ENCODE data around the gene FOXN3.

DNA sequence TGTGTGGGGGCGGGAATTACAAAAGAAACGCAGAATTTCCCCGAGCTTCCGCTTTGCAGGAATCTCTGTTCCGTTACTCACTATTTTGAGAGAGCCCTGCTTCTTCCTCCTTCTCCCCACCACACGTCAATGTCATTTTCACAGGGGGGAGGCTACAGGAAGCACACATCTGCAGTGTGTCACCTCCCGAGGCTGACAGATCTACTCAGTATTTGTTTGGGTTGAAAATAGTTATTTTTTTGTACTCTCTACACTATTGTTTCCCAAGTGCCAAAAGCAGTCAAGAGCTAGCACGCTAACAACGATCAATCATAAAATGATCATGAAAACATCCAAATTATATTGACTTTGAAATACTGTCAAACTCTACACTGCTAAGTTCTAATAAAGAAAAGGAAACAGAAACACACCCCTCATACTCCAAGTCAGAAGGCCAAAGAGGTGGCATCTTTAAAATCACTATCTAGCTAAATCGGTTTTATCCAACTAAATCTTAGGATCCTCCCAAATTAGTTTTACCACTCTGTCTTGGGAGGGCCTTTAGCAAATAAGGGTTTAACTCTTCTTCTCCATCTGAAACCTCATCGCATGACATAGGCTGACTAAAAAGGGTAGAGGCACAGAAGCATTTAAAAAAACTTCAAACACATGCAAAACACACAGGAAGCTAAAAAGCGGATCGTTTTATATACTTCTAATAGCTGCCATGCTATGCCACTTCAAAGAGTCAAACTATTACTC, 51.8 kb downstream of the FOXN3 start:
- no peak for TF ChIP-seq POLR2A (IDR thresholded peaks at IDR 0.05)
- no peak for TF ChIP-seq CTCF (IDR thresholded peaks at IDR 0.05)
